Mesenchymal stem cell (in vitro differentiated cells and primary cell): ENCODE data around the gene RTN1.

ENCODE experiments used
- DNase-seq: peaks from one replicate; pipeline ENCODE4 v3.0.0-alpha.2; 2013
- H2AFZ ChIP-seq: one replicate; pipeline ENCODE4 v1.6.1; 2013; ENCODE audit warnings: low read depth, mild to moderate bottlenecking, control low read depth, inconsistent platforms, low read length, moderate library complexity
- H2AK5ac ChIP-seq: 2 replicates; pipeline ENCODE4 v1.6.1; 2013; ENCODE audit warnings: low read length, moderate library complexity, mild to moderate bottlenecking, inconsistent platforms; ENCODE audit not compliant: severe bottlenecking
- H2BK120ac ChIP-seq: one replicate; pipeline ENCODE4 v1.6.1; 2013; ENCODE audit warnings: low read depth, mild to moderate bottlenecking, inconsistent platforms, low read length, moderate library complexity
- H2BK12ac ChIP-seq, 2 experiments: one replicate each; pipeline ENCODE4 v1.6.1; 2013; ENCODE audit warnings: inconsistent platforms in 2 of 2, low read length in 2 of 2, mild to moderate bottlenecking in 2 of 2, moderate library complexity in 2 of 2, control low read depth in 1 of 2
- H2BK15ac ChIP-seq: one replicate; pipeline ENCODE4 v1.6.1; 2013; ENCODE audit warnings: mild to moderate bottlenecking, low read depth, inconsistent platforms; ENCODE audit not compliant: poor library complexity, severe bottlenecking
- H2BK5ac ChIP-seq: 2 replicates; pipeline ENCODE4 v1.6.1; 2013; ENCODE audit warnings: low read depth, mild to moderate bottlenecking, low read length, control low read depth, inconsistent platforms; ENCODE audit not compliant: poor library complexity, severe bottlenecking
- H3K14ac ChIP-seq, 2 experiments: one replicate each; pipeline ENCODE4 v1.6.1; 2013; ENCODE audit warnings: inconsistent platforms in 2 of 2, low read length in 2 of 2, control low read depth in 1 of 2, mild to moderate bottlenecking in 1 of 2, moderate library complexity in 1 of 2
- H3K18ac ChIP-seq, 2 experiments: one replicate each; pipeline ENCODE4 v1.6.1; 2013; ENCODE audit warnings: inconsistent platforms in 2 of 2, low read length in 2 of 2, control low read depth in 1 of 2, low read depth in 1 of 2, mild to moderate bottlenecking in 1 of 2
- H3K23ac ChIP-seq, 2 experiments: one replicate each; pipeline ENCODE4 v1.6.1; 2013; ENCODE audit warnings: inconsistent platforms in 2 of 2, low read length in 2 of 2, mild to moderate bottlenecking in 2 of 2, moderate library complexity in 2 of 2, control low read depth in 1 of 2
- H3K27ac ChIP-seq: 2 replicates; pipeline ENCODE4 v1.5.1; 2013; ENCODE audit warnings: mild to moderate bottlenecking, moderate library complexity, low read length, control low read depth, inconsistent platforms; ENCODE audit not compliant: poor library complexity, severe bottlenecking
- H3K27me3 ChIP-seq, 2 experiments: 2 replicates each; pipeline versions ENCODE4 v1.6.1 to v1.7.0; 2013; ENCODE audit warnings: low read length in 2 of 2, mild to moderate bottlenecking in 2 of 2, moderate library complexity in 2 of 2, control low read depth in 1 of 2, inconsistent platforms in 1 of 2; ENCODE audit not compliant: control insufficient read depth in 1 of 2, insufficient read depth in 1 of 2
- H3K36me3 ChIP-seq, 2 experiments: 2 replicates each; pipeline versions ENCODE4 v1.6.1 to v1.7.0; 2013; ENCODE audit warnings: low read length in 2 of 2, control low read depth in 1 of 2, inconsistent platforms in 1 of 2, low read depth in 1 of 2, mild to moderate bottlenecking in 1 of 2; ENCODE audit not compliant: insufficient read depth in 2 of 2, control insufficient read depth in 1 of 2
- H3K4ac ChIP-seq, 2 experiments: one replicate each; pipeline ENCODE4 v1.6.1; 2013; ENCODE audit warnings: inconsistent platforms in 2 of 2, low read length in 2 of 2, mild to moderate bottlenecking in 2 of 2, moderate library complexity in 2 of 2, control low read depth in 1 of 2, low read depth in 1 of 2
- H3K4me1 ChIP-seq: 2 replicates; pipeline ENCODE4 v1.6.1; 2013; ENCODE audit warnings: low read depth, low read length, control low read depth; ENCODE audit not compliant: control insufficient read depth, insufficient read depth
- H3K4me2 ChIP-seq: 2 replicates; pipeline ENCODE4 v1.6.1; 2013; ENCODE audit warnings: low read length, mild to moderate bottlenecking, inconsistent platforms; ENCODE audit not compliant: poor library complexity, severe bottlenecking
- H3K4me3 ChIP-seq, 2 experiments: 2 replicates each; pipeline versions ENCODE4 v1.5.1 to v1.7.0; 2013; ENCODE audit warnings: low read length in 2 of 2, mild to moderate bottlenecking in 2 of 2, control low read depth in 1 of 2, low read depth in 1 of 2; ENCODE audit not compliant: insufficient read depth in 1 of 2
- H3K79me1 ChIP-seq: replicated peaks from 2 replicates; pipeline ENCODE4 v1.6.1; 2013; ENCODE audit warnings: mild to moderate bottlenecking, control low read depth, low read length, inconsistent platforms; ENCODE audit not compliant: poor library complexity, severe bottlenecking
- H3K9ac ChIP-seq: 2 replicates; pipeline ENCODE4 v1.7.0; 2013; ENCODE audit warnings: mild to moderate bottlenecking, low read length, moderate library complexity
- H3K9me3 ChIP-seq: 2 replicates; pipeline ENCODE4 v1.7.0; 2013; ENCODE audit warnings: mild to moderate bottlenecking, low read length; ENCODE audit not compliant: control insufficient read depth
- H4K8ac ChIP-seq: one replicate; pipeline ENCODE4 v1.6.1; 2013; ENCODE audit warnings: inconsistent platforms, mild to moderate bottlenecking, low read length, moderate library complexity
- H4K91ac ChIP-seq: one replicate; pipeline ENCODE4 v1.6.1; 2013; ENCODE audit warnings: mild to moderate bottlenecking, low read length, inconsistent platforms
- WGBS: methylation state at CpG from one replicate; pipeline ENCODE4 v1.1.7; 2013; ENCODE audit warnings: mixed read lengths; 5-methylcytosine and 5-hydroxymethylcytosine counted together

Gene RTN1

GRCh38 chr14:59772233-59772632 is 98.3 kb downstream of the RTN1 start:
- Histone ChIP-seq H3K4me3 (no peak overlapping the region), H2BK12ac (no peak overlapping the region), H2BK5ac (no peak overlapping the region), H3K4ac (no peak overlapping the region), H3K4me2 (no peak overlapping the region), H3K36me3 (no peaks in the 10 kb centered on the region), H4K8ac (no peak overlapping the region), H2AFZ (no peak overlapping the region), H2BK120ac (no peak overlapping the region), H3K27me3 (no peaks in the 10 kb centered on the region), H3K27ac (no peak overlapping the region), H3K9me3 (no peaks in the 10 kb centered on the region), H2BK15ac (no peak overlapping the region), H3K23ac (no peak overlapping the region), H3K18ac (no peak overlapping the region), H2AK5ac (no peak overlapping the region), H3K4me1 (no peaks in the 10 kb centered on the region), H3K79me1 (no peaks in the 10 kb centered on the region), H3K9ac (peak overlapping the region; percentile 26), H3K14ac (no peak overlapping the region), H4K91ac (no peak overlapping the region)
- WGBS: no CpG with 5 or more reads among the region's 2 CpGs
- DNase-seq: no peak

- Histone ChIP-seq H2BK5ac (no peak overlapping the region), H3K14ac (no peak overlapping the region), H3K4me3 (no peak overlapping the region), H3K4ac (no peak overlapping the region), H2AK5ac (no peak overlapping the region), H2BK12ac (no peak overlapping the region), H4K8ac (no peak overlapping the region), H3K9ac (peak overlapping the region; percentile 26), H2BK120ac (no peak overlapping the region), H2BK15ac (no peak overlapping the region), H3K4me1 (no peaks in the 10 kb centered on the region), H3K79me1 (no peaks in the 10 kb centered on the region), H3K36me3 (no peaks in the 10 kb centered on the region), H3K4me2 (no peak overlapping the region), H4K91ac (no peak overlapping the region), H2AFZ (no peak overlapping the region), H3K27me3 (no peaks in the 10 kb centered on the region), H3K23ac (no peak overlapping the region), H3K18ac (no peak overlapping the region), H3K27ac (no peak overlapping the region), H3K9me3 (no peaks in the 10 kb centered on the region)
- peak; percentile 10 for DNase-seq
- WGBS: 30% methylated on average over 1 of the region's 2 CpGs
Observed at GRCh38 chr14:59771577-59771976, 99.0 kb downstream of the RTN1 start.

DNA sequence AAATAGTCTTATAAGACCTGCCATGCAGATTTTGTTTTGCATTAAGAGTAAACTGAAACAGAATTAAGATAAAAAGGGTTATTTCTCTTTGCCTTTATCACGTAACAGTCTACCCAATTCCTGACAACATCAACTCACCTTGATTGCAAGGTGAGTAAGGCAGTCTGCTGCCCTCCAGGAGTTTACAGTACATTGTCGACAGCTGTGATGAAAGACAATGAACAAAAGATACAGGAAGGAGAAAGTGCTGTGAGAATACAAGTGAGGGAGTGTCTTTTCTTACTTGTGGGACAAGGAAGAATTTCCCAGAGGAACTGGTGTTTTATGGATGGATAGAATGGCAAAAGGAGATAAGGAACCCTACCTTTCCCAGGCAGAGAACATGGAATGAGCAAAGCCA is 101.0 kb downstream of the RTN1 start:
- Histone ChIP-seq H4K8ac (no peak overlapping the region), H3K9me3 (no peaks in the 10 kb centered on the region)

DNA sequence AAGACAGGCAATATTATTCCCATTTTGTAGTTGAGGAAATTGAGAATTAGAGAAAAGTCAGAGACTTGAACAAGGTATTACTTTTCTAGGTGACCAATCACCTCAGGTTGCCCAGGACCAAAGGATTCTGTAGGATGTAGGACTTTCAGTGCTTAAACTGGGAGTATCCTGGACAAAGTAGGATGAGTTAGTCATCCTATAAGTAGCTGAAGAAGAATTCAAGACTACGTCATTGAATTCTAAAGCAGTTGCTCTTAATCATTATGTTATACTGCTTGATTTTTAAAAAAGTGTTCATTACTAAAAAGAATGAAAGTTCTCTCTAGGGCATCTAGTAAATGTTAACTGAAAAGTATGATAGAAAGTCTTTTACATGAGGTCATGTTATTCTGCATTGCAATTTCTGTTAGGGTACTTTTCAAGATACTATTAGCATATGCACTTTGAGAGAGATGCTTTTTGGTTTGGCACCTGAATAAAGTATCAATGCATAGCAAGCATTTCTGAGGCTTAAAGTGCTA is 101.7 kb downstream of the RTN1 start:
- Histone ChIP-seq H4K91ac (no peak overlapping the region), H3K4ac (no peak overlapping the region), H3K4me1 (no peaks in the 10 kb centered on the region), H2AK5ac (no peak overlapping the region), H3K4me2 (no peak overlapping the region), H3K23ac (no peak overlapping the region), H2BK12ac (no peak overlapping the region), H2BK5ac (no peak overlapping the region), H2BK15ac (no peak overlapping the region), H3K18ac (no peak overlapping the region), H3K27me3 (no peaks in the 10 kb centered on the region), H4K8ac (no peak overlapping the region), H3K4me3 (no peak overlapping the region), H3K9ac (no peak overlapping the region), H3K9me3 (no peaks in the 10 kb centered on the region), H3K14ac (no peak overlapping the region), H2BK120ac (no peak overlapping the region), H3K27ac (no peak overlapping the region), H2AFZ (no peak overlapping the region), H3K36me3 (no peaks in the 10 kb centered on the region), H3K79me1 (no peaks in the 10 kb centered on the region)
- WGBS: no CpG with 5 or more reads among the region's 1 CpG
- no peak for DNase-seq

More for the DNA sequence above, 101.0 kb downstream of the RTN1 start:
- Histone ChIP-seq H4K91ac (no peak overlapping the region), H3K18ac (no peak overlapping the region), H2BK15ac (no peak overlapping the region), H3K27me3 (no peaks in the 10 kb centered on the region), H3K23ac (no peak overlapping the region), H3K36me3 (no peaks in the 10 kb centered on the region), H3K4ac (no peak overlapping the region), H2BK12ac (no peak overlapping the region), H2AFZ (no peak overlapping the region), H3K79me1 (no peaks in the 10 kb centered on the region), H3K14ac (no peak overlapping the region), H2BK5ac (no peak overlapping the region), H3K27ac (no peak overlapping the region), H3K4me3 (no peak overlapping the region), H3K4me2 (no peak overlapping the region), H3K4me1 (no peaks in the 10 kb centered on the region), H2AK5ac (no peak overlapping the region), H2BK120ac (no peak overlapping the region), H3K9ac (no peak overlapping the region)
- DNase-seq: no peak
- WGBS: 77% methylated on average over 2 of the region's 2 CpGs
